ENCODE measurements around the gene GAS2L1.

Gene GAS2L1

GRCh38 chr22:29309332-29310064 lies 3.0 kb downstream of the GAS2L1 start:
- DNase-seq (ENCODE audit: low spot score) = no peak

DNA sequence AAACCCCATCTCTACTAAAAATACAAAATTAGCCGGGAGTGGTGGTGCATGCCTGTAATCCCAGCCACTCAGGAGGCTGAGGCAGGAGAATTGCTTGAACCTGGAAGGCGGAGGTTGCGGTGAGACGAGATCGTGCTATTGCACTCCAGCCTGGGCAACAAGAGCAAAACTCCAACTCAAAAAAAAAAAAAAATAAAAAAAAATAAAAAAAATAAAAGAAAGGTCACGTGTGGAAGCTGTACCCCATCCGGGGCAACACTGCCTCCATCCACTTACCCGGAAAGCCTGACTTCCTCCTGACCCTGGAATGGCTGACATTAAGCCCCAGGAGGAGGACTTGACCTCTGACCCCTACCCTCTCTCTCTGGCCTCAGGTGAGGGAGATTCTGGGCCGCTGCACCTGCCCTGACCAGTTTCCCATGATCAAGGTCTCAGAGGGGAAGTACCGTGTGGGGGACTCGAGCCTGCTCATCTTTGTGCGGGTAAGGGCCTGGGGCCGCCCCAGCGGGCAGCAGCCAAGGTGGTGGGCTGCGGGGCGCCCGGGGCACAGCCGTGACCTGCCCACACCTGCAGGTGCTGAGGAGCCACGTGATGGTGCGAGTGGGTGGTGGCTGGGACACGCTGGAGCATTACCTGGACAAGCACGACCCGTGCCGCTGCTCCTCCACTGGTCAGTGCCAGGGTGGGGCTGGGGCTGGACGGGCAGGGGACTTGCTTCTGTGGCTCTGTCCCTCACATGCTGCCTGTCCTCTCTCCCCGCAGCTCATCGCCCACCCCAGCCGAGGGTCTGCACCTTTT lies 3.8 kb downstream of the GAS2L1 start:
- DNase-seq (ENCODE audit: low spot score) = no peak

DNA sequence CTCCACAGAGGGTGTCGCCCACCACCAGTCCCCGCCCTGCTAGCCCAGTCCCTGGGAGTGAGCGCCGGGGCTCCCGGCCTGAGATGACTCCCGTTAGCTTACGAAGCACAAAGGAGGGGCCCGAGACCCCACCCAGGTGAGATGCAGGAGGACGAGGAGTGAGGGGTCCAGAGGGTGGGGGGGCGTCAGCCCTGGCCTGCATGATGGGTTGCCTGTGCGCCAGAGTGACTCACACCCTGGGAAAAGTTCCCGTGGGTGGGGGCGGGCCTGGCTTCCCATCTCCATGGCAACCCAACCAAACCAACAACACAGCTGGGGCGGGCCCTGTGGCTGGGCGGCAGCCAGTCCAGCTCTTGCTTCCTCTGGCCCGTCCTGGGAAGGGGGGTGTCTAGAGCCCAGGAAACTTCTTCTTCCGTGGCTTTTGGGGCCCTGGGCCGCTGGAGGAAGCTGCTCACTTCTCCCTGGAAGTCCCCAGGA lies 4.5 kb downstream of the GAS2L1 start:
- DNase-seq (ENCODE audit: low spot score) = no peak

DNA sequence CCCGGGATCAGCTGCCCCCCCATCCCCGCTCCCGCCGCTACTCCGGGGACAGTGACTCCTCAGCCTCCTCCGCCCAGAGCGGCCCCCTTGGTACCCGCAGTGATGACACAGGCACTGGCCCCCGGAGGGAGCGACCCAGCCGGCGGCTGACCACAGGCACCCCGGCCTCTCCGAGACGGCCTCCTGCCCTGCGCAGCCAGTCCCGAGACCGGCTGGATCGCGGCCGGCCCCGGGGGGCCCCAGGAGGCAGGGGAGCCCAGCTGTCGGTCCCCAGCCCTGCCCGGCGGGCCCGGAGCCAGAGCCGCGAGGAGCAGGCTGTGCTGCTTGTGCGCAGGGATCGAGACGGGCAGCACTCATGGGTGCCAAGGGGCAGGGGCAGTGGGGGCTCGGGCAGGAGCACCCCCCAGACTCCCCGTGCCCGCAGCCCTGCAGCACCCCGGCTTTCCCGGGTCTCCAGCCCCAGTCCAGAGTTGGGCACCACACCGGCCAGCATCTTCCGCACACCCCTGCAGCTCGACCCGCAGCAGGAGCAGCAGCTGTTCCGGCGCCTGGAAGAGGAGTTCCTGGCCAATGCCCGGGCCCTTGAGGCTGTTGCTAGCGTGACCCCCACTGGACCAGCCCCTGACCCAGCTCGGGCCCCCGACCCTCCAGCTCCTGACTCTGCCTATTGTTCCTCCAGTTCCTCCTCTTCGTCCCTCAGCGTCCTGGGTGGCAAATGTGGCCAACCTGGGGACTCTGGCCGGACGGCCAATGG lies 5.2 kb downstream of the GAS2L1 start:
- no peak for DNase-seq (ENCODE audit: low spot score)

GRCh38 chr22:29312218-29313125 lies 6.0 kb downstream of the GAS2L1 start:
- DNase-seq (ENCODE audit: low spot score) = no peak

DNA sequence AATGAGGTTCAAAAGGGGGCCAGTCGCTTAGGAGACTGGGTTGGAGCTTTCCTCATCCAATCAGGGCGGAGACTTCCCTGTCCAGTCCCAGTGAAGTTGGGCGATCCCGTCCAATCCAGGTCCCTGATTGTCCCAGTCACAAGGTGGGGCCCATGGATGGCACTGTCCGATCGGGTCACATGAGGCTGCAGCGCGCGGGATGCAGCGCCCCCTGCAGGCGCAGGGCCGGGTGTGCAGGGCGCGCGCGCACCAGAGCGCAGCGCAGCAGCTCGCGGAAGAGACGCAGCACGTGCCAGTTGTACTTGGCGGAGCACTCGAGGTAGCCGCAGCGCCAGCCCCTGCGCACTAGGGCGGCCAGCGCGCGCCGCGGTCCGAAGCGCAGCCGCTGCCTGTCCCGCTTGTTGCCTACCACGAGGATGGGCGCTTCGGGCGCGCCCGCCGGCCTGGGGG lies 6.7 kb downstream of the GAS2L1 start:
- DNase-seq (ENCODE audit: low spot score) = no peak

- no peak for DNase-seq (ENCODE audit: low spot score)
Measured at GRCh38 chr22:29313576-29314466, 7.4 kb downstream of the GAS2L1 start.

DNA sequence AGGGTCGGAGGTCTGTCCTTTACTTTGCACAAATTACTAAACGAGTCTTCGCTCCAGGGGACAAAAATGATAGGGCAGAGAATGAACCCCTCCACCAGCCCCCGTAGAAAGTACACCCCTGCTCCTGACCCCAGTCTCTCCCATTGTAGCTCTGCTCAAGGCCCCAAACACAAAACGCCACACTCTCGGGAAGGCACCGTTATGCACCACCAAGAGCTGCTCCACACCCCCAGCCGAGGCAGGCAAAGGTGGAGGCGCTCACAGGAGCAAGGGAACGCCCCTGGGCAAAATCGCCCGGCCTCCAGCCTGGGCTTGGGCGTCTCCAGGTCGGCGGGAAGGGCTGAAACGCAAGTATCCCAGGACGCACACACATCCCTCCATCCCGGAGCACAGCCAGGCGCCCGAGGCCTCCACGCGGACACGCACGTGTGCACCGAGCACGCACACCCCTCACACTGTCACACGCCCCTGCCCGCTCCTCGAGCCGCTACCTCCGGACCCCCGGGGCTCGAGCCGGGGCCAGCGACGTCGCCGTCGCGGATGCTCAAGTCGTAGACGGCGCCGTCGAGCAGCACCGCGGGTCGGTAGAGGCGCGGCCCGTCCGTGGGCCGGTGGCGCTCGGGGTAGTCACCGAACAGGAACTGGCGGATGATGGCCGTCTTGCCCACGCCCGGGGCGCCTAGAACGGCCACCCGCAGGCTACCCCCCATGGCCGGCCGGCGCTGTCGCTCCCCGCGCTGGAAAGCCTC lies 8.3 kb downstream of the GAS2L1 start:
- DNase-seq (ENCODE audit: low spot score) = no peak

GRCh38 chr22:29315286-29316140 lies 9.1 kb downstream of the GAS2L1 start, which contains the start of gene RASL10A:
TSS of gene RASL10A (minus strand) at chr22:29315697. CDS start at chr22:29315246, 451 bp downstream.
- DNase-seq (ENCODE audit: low spot score) = no peak

GRCh38 chr22:29316141-29316828 lies 9.8 kb downstream of the GAS2L1 start:
- no peak for DNase-seq (ENCODE audit: low spot score)

DNA sequence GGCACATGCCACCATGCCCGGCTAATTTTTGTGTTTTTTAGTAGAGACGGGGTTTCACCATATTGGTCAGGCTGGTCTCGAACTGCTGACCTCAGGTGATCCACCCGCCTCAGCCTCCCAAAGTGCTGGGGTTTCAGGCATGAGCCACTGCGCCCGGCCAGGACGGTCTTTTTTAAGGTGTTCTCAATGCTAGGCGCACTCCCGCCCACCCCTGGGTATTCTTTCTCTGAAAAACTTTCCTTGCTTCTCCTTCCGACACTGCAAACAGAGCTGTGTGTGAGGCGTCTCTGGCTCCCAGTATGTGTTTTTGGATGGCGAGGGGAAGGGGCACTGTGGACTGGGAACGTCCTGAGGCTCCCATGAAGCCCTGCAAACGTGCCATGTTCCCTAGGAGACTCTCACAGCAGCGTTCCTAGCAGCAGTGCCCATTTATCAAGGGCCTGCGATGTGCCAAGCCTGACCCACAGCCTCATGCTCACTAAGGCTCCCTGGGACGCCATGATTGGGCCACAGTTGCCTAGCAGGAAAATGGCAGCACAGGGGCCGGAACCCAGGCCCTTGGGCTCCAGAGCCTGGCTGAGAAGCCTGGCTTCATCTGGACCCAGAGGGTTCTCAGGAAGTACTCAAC lies 11.5 kb downstream of the GAS2L1 start:
- no peak for DNase-seq (ENCODE audit: low spot score)

- DNase-seq (ENCODE audit: low spot score) = no peak
Measured at GRCh38 chr22:29319072-29319471, 12.6 kb downstream of the GAS2L1 start.

DNA sequence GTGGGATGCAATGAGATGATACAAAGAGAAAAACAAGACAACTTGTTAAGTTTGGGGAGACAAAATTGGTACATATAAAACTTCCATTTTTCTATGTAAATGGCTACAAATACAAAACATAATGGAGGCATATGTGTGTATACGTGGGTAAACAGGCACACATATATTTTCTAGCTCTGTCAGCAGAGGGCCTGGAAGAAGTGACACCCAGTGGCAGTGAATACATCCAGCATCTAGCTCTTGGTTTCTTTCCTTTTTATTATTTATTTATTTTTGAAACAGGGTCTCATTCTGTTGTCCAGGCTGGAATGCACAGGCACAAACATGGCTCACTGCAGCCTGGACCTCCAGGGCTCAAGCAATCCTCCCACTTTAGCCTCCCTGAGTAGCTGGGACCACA lies 14.1 kb downstream of the GAS2L1 start:
- no peak for DNase-seq (ENCODE audit: low spot score)

GRCh38 chr22:29323641-29324040 lies 17.2 kb downstream of the GAS2L1 start:
- DNase-seq (ENCODE audit: low spot score) = no peak

DNA sequence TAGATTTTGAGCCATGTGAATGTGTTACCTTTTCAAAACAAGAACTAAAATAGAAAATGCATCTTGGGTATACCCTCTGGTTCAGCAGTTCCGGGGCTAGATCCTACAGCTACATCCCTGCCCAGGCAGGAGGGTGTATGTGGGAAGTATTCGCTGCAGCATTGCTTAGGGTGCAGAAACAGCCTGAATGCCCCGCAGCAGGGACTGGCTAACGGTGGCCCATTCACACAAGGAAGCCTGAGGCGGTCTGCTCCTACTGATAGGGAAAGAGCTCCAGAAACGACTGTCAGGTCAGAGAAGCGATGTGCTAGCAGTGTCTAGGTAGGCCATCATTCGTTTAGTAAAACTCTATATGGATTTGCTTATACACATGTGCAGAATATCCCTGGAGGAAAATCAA lies 18.9 kb downstream of the GAS2L1 start:
- no peak for DNase-seq (ENCODE audit: low spot score)

DNA sequence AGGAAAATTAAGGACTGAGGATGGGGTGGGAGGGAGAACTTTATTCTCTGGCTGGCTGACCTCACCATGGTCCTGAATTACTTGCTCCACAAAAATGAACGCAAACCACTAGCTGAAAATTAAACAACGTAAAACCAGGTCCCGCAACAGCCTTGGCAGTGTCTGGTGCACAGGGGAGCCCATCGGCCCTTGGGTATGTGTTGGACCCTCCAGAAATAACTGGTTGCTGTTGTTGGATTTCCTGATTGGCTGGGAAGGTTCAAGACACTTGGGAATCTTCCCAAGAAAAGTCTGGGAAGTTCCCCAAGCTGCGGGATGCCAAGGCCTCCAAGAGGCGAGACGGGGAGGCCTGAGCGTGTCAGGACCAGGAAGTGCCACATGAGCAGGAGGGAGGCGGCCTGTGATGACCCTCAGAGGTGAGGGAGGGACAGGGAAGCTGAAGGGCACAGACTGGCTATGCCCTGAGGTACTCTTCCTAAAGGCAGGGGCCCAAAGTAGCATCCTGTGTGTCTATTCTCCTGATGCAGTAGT lies 19.4 kb downstream of the GAS2L1 start:
- no peak for DNase-seq (ENCODE audit: low spot score)

DNA sequence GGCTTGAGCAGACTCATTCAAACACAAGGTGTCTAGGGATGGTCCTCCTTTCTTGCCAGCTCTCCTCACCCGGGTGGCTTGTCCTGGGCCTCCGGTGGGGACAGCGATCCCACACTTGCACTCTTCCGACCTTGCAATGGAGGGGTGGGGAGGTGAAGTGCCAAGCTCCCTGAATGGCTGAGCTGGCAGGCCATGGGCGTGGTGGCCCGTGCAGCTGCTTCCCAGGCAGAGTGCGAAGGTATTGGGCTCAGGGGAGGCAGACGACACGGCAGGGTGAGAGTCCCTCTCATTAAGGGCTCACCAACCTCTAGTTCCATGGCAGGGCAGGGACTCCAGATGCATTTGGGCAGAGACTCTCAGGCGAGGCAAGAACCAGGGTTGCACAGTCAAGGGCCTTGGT lies 20.0 kb downstream of the GAS2L1 start:
- no peak for DNase-seq (ENCODE audit: low spot score)
